Measurements from ENCODE around the gene UBE2S.

Gene UBE2S

DNA sequence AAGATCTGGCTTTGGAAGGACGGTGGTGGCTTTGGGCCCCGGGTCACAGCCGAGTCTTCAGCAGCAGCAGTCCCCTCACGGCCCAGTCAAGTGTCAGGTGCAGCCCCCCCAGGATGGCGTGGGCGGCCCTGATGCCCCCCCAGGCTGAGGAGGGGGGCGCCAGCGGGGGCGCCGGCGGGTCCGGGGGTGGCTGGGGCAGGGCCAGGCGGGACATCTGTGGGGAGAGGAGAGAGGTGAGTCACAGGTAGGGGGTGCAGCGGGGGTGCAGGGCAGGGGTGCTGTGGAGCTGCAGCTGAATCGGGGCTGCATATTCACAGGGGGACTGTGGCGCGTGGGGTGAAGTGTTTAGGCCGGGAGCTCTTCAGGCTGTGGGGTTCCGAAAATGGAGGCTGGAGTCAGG, 41.6 kb downstream of the UBE2S start:
- H3K4me3 ChIP-seq (ENCODE audit: low read depth, low read length), result no peak overlapping the region
- TF ChIP-seq, protein P1, sequence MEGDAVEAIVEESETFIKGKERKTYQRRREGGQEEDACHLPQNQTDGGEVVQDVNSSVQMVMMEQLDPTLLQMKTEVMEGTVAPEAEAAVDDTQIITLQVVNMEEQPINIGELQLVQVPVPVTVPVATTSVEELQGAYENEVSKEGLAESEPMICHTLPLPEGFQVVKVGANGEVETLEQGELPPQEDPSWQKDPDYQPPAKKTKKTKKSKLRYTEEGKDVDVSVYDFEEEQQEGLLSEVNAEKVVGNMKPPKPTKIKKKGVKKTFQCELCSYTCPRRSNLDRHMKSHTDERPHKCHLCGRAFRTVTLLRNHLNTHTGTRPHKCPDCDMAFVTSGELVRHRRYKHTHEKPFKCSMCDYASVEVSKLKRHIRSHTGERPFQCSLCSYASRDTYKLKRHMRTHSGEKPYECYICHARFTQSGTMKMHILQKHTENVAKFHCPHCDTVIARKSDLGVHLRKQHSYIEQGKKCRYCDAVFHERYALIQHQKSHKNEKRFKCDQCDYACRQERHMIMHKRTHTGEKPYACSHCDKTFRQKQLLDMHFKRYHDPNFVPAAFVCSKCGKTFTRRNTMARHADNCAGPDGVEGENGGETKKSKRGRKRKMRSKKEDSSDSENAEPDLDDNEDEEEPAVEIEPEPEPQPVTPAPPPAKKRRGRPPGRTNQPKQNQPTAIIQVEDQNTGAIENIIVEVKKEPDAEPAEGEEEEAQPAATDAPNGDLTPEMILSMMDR (IDR thresholded peaks at IDR 0.05; ENCODE audit: insufficient read depth, low read depth, low read length, missing control alignments), result no peak

DNA sequence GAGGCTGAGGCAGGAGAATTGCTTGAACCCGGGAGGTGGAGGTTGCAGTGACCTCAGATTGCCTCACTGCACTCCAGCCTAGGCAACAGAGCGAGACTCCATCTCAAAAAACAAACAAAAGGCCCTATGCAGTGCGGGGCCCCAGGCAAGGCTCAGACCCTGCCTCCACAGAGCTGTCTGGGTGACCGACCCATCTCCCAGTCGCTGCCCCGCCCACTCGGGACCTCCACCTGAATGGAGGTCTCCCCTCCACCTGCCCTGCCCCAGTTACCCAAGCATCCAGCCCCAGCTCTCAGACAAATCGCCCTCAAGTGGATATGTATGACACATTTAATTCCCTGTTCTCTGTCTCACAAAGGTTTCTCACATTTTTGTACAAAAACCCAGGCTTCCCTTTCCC, 42.3 kb downstream of the UBE2S start:
- TF ChIP-seq, protein P1 (IDR thresholded peaks at IDR 0.05; ENCODE audit: insufficient read depth, low read depth, low read length, missing control alignments), result no peak
- no peak overlapping the region for H3K4me3 ChIP-seq (ENCODE audit: low read depth, low read length)
- no peak for DNase-seq (ENCODE audit: low read depth)

More for the DNA sequence above, 41.6 kb downstream of the UBE2S start:
- DNase-seq (ENCODE audit: low read depth), result no peak

DNA sequence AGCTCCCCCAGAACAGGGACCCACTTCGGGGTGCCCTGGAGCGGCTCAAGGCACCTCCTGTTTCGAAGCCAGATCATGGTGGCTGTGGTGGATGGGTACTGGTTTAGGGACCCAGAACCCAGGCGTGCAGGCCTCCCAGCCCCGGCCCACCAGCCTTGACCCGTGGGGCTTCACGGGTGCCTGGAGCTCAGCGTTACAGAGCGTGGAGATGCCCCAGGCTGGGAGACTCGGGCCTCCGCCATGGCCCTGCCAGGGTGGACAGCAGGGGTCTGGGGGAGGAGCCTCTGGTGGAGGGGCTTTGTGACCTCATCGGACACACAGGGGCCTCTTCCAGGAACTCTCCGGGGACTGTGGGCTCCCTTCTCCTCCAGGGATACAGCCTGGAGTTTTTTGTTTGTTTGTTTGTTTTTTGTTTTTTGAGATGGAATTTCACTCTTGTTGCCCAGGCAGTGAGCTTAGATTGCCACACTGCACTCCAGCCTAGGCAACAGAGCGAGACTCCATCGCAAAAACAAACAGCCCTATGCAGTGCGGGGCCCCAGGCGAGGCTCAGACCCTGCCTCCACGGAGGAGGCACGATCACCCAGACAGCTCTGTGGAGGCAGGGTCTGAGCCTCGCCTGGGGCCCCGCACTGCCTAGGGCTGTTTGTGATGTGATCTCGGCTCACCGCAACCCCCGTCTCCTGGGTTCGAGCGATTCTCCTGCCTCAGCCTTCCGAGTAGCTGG, 44.4 kb downstream of the UBE2S start, which contains the start of gene GARIN5B:
GARIN5B (minus strand) TSS at position 271 of the 727 bp plus-strand sequence; CDS start at position 77, 194 bp downstream.
- no peak for DNase-seq (ENCODE audit: low read depth)
- TF ChIP-seq, protein P1 (IDR thresholded peaks at IDR 0.05; ENCODE audit: insufficient read depth, low read depth, low read length, missing control alignments), result no peak
- H3K4me3 ChIP-seq (ENCODE audit: low read depth, low read length), result no peak within 1 kb of the TSS

DNA sequence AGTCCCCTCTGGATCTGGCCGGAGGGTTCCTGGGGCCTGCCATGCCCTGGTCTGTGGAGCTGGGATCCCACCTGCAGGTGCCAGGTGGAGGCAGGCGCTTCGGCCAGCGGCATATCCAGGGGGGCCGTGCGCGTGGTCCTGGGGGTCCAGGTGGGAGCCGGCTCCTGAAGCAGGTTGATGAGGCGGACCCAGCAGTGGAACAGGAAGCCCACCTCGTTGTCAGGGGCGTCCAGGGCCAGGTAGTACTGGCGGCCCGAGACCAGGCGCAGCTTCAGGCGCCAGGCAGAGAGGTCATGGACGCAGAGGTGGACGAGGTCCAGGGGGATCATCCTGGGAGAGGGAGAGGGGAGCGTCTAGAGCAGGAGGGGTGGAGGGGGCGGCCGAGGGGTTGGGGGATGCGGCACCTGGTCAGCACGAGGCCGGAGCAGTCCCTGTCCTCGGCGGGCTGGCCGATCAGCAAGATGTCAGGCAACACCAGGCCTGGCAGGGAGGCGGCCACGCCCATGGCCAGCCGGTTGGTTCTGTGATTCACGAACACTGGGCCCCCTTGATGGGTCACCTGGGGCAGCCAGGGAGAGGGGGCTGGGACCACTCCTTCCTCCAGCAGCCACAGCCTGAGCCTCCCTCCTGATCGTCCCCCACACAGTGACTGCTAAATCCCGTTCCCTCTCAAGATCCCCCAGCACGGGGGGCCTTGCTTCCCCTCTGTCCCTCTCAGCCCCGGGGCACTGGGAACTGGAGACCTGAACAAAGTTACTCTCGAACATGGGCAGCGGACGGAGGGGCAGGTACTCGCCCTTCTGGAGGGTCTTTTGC, 45.2 kb downstream of the UBE2S start:
- H3K4me3 ChIP-seq (ENCODE audit: low read depth, low read length), result no peak overlapping the region
- DNase-seq (ENCODE audit: low read depth), result no peak

DNA sequence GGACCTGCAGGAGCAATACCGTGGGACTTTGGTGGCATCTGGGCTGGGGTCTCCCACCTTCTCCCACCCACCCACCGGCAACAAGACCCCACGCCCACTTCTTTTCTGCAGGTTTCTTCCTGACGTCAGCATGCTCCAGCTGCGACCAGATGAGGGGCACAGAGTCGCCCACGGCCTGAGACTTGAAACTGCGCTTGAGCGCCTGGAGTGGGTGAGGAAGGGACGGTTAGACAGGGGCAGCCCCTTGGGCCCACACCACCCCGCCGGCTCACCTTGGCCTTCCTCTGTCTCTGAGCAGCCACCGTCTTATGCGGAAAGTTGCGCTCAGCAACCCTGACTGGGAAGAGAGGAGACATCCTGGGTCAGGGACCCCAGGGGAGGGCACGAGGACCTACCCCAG, 46.7 kb downstream of the UBE2S start:
- no peak overlapping the region for H3K4me3 ChIP-seq (ENCODE audit: low read depth, low read length)
- DNase-seq (ENCODE audit: low read depth), result no peak
- TF ChIP-seq, protein P1 (IDR thresholded peaks at IDR 0.05; ENCODE audit: insufficient read depth, low read depth, low read length, missing control alignments), result no peak

More for the DNA sequence above, 45.2 kb downstream of the UBE2S start:
- TF ChIP-seq, protein P1 (IDR thresholded peaks at IDR 0.05; ENCODE audit: insufficient read depth, low read depth, low read length, missing control alignments), result no peak

DNA sequence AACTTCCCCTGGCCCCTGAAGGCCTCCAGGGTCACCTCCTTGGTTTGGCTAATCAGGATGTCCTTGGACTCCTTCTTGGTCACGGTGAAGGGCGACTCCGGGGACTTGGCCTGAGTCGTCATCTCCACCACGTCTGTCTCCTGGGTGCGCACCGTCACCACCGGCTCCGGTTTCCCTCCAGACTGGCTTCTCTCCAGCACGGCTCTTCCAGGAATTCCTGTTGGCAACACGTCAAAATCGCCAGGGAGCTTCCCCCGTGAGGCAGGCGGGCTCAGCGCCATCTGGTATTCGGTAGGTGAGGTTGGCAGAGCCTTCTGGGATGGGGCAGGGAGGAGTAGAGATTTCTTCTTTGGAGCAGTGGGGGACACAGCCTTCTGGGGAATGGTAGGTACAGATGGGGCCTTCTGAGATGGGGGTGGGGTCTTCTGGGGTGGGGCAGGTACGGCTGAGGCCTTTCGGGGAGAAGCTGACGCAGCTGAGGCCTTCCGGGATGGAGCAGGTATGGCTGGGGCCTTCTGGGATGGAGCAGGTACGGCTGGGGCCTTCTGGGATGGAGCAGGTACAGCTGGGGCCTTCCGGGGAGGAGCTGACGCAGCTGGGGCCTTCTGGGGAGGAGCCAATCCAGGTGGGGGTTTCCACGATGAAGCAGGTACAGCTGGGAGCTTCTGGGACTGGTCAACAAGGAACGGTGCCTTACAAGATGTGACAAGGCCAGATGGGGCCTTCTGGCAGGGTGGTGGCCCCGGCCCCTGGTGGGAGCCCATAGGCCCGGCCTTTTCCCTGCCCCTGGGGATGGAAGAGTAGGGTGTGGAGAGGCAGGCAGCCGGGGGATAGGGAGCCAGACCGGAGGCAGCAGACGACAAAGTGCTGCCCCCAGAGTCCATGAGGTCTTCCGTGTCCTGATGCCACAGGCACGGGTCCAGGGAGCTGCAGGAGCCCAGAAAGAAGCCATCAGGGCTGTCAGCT, 48.4 kb downstream of the UBE2S start:
- DNase-seq (ENCODE audit: low read depth), result no peak
- no peak overlapping the region for H3K4me3 ChIP-seq (ENCODE audit: low read depth, low read length)
- TF ChIP-seq, protein P1 (IDR thresholded peaks at IDR 0.05; ENCODE audit: insufficient read depth, low read depth, low read length, missing control alignments), result no peak
